NCI-H69 (cell line): ENCODE data around the gene MIA.
"Not testable (repeated sequence)": the region's sequence is repeated elsewhere in the genome, so short reads cannot be mapped to it uniquely, and the experiment has no call there.

Experiments
- DNase-seq: peaks from one replicate; lab custom pipeline; 2025; lab: John Stamatoyannopoulos, UW

The MIA gene

DNA sequence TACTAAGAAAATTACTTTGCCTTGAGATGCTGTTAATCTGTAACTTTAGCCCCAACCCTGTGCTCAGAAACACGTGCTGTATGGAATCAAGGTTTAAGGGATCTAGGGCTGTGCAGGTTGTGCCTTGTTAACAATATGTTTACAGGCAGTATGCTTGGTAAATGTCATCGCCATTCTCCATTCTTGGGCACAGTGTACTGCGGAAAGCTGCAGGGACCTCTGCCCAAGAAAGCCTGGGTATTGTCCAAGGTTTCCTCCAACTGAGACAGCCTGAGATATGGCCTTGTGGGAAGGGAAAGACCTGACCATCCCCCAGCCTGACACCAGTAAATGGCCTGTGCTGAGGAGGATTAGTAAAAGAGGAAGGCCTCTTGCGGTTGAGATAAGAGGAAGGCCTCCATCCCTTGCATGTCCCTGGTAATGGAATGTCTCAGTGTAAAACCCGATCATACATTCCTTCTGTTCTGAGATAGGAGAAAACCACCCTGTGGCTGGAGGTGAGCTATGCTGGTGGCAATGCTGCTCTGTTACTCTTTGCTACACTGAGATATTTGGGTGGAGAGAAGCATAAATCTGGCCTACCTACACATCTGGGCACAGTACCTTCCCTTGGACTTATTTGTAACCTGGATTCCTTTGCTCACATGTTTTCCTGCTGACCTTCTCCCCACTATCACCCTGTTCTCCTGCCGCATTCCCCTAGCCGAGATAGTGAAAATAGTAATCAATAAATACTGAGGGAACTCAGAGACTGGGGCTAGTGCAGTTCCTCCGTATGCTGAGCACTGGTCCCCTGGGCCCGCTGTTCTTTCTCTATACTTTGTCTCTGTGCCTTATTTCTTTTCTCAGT, 47.6 kb downstream of the MIA start:
- DNase-seq, result not testable (repeated sequence)

GRCh38 chr19:40824916-40825315, 49.6 kb downstream of the MIA start:
- not testable (repeated sequence) for DNase-seq

DNA sequence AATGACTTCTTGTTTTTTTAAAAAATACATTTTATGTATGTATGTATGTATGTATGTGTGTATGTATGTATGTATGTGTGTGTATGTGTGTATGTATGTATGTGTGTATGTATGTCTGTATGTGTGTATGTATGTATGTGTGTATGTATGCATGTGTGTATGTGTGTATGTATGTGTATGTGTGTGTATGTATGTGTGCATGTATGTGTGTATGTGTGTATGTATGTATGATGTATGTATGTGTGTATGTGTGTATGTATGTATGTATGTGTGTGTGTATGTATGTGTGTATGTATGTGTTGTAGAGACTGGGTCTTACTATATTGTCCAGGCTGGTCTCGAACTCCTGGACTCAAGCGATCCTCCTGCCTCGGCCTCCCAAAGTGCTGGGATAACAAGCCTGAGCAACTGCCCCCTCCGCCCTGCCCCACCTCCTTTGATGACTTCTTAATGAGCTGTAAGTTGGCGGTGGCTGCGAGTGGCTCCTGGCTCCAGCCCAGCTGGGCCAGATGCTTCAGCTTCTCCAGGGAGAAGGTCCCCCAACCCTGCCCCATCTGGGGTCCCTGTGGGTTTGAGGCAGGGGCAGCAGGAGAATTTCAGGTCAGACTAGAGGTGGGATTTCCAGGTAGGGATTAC, 50.3 kb downstream of the MIA start:
- not testable (repeated sequence) for DNase-seq

GRCh38 chr19:40826312-40826698, 51.0 kb downstream of the MIA start:
- not testable (repeated sequence) for DNase-seq

DNA sequence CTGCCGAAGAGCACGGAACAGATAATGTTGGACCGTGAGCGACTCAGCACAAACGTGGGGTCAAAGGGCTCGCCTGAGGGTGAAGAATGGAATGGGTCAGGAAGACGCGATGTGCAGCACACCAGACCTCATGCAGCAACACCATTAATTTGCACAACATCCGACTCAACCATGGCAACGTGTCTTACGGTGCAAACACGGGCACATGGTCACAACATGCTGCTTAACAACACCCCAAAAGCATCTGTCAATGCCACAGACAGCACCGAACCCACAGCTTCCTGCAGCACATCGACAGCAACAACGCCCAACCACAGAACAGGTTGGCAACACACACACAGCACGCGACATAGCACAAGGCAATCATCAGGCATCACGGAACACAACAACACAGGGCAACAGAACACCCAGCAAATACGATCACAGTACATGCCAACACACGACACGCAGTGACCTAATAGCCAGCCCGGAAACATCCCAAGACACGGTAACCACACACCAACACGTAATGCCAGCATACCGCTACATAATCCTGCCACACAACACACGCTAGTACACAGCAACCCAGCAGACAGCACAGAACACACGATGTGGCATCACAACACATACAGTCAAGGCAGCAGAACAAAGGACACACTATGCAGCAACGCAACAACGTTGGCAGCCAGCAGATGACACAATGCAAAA, 51.5 kb downstream of the MIA start:
- not testable (repeated sequence) for DNase-seq
